Thoracic aorta (tissue), 2 donors: ENCODE data around the gene C12orf56. TPM values are rescaled to one million over a fixed set of nuclear protein-coding genes. Genes with fewer than 3 reads are reported as not detected.
A peak's percentile ranks its signal among the peaks of the same experiment; 100 is the strongest.

Experiments used
- ATAC-seq: fragments of 150-250 bp; one replicate; pipeline ENCODE4 v1.8.0; 2017; ENCODE audit warnings: low read depth; ENCODE audit not compliant: insufficient number of reproducible peaks, low FRiP score
- DNase-seq: peaks from one replicate; pipeline ENCODE4 v3.0.0-alpha.2; 2020; ENCODE audit warnings: low spot score
- H3K27ac ChIP-seq, 2 donors: fragments of 200-600 bp; sonication (generic); 1 replicate in 1 of 2; 2 replicates in 1 of 2; pipeline ENCODE4 v1.5.1; 2016; ENCODE audit warnings: mild to moderate bottlenecking in 2 of 2, moderate library complexity in 2 of 2
- H3K27me3 ChIP-seq: fragments of 200-600 bp; sonication (generic); replicated peaks from 2 replicates; pipeline ENCODE4 v1.6.0; 2016; ENCODE audit warnings: mild to moderate bottlenecking; ENCODE audit not compliant: insufficient read depth
- H3K36me3 ChIP-seq: fragments of 200-600 bp; sonication (generic); one replicate; pipeline ENCODE4 v1.5.1; 2016
- H3K4me1 ChIP-seq, 2 donors: fragments of 200-600 bp; sonication (generic); 1 replicate in 1 of 2; 2 replicates in 1 of 2; pipeline versions ENCODE4 v1.5.1 to v1.6.0; 2016; ENCODE audit warnings: low read depth in 2 of 2, mild to moderate bottlenecking in 1 of 2; ENCODE audit not compliant: control insufficient read depth in 1 of 2
- H3K4me3 ChIP-seq: fragments of 200-600 bp; sonication (generic); 2 replicates; pipeline ENCODE4 v1.5.1; 2016; ENCODE audit warnings: mild to moderate bottlenecking
- H3K9me3 ChIP-seq: fragments of 200-600 bp; sonication (generic); 2 replicates; pipeline ENCODE4 v1.5.1; 2016
- CTCF ChIP-seq: fragments of 200-600 bp; sonication (generic); IDR thresholded peaks from one replicate; pipeline ENCODE4 v1.5.1; 2019; ENCODE audit warnings: antibody characterized with exemption
- total RNA-seq, 2 donors: library from RNA; depleted of rRNA; stranded (reverse); fragments of >200 nt; gene quantifications; one replicate each; pipeline versions ENCODE4 v1.1.0 to v1.2.3, GENCODE V29; 2016

C12orf56 gene
- total RNA-seq, 2 donors from 2014 or later = not detected

- no peak for TF ChIP-seq CTCF
- ATAC-seq (no peak), DNase-seq (no peak)
- H3K4me1 ChIP-seq = no peaks in the 10 kb centered on the region
- H3K4me3 ChIP-seq = no peak overlapping the region
- H3K9me3 ChIP-seq = no peaks in the 10 kb centered on the region
- no peaks in the 10 kb centered on the region for H3K27me3 ChIP-seq
- H3K36me3 ChIP-seq = no peaks in the 10 kb centered on the region
- H3K27ac ChIP-seq = no peak overlapping the region
These were observed 161.3 kb downstream of the C12orf56 start for GRCh38 chr12:64229240-64229639.

- H3K9me3 ChIP-seq = no peaks in the 10 kb centered on the region
- peaks cover 4 to 6% of the 10 kb centered on the region in 2 donors for H3K4me1 ChIP-seq
- no peak overlapping the region for H3K27ac ChIP-seq
- no peak for TF ChIP-seq CTCF
- H3K4me3 ChIP-seq = no peak overlapping the region
- H3K27me3 ChIP-seq = no peaks in the 10 kb centered on the region
- DNase-seq = no peak
- H3K36me3 ChIP-seq = no peaks in the 10 kb centered on the region
- no peak for ATAC-seq
These were observed 164.9 kb downstream of the C12orf56 start for GRCh38 chr12:64225626-64226025.

GRCh38 chr12:64222009-64222765 lies 168.4 kb downstream of the C12orf56 start, which contains the start of gene KICS2:
Gene KICS2 (minus strand): TSS chr12:64222296. CDS start chr12:64222237, 59 bp downstream.
- TF ChIP-seq CTCF = no peak
- DNase-seq (peak; percentile 76), ATAC-seq (peak; percentile 97)
- H3K27ac ChIP-seq = peak within 1 kb of the TSS; percentile 85 to 90
- H3K36me3 ChIP-seq = no peaks in the 10 kb centered on the region
- peak within 1 kb of the TSS; percentile 87 for H3K4me3 ChIP-seq
- H3K4me1 ChIP-seq = peaks cover 4 to 6% of the 10 kb centered on the region in 2 donors
- H3K9me3 ChIP-seq = no peaks in the 10 kb centered on the region
- H3K27me3 ChIP-seq = no peaks in the 10 kb centered on the region

- Histone ChIP-seq H3K9me3 (no peaks in the 10 kb centered on the region), H3K36me3 (no peaks in the 10 kb centered on the region), H3K4me3 (peak overlapping the region; percentile 87), H3K4me1 (peaks cover 4 to 6% of the 10 kb centered on the region in 2 donors), H3K27me3 (no peaks in the 10 kb centered on the region), H3K27ac (peak overlapping the region; percentile 85 to 90)
- DNase-seq (peak; percentile 79), ATAC-seq (peak; percentile 77)
- no peak for TF ChIP-seq CTCF
These were observed 168.9 kb downstream of the C12orf56 start for GRCh38 chr12:64221651-64222008.

GRCh38 chr12:64220046-64220445 lies 170.5 kb downstream of the C12orf56 start:
- no peaks in the 10 kb centered on the region for H3K9me3 ChIP-seq
- no peak for TF ChIP-seq CTCF

More at GRCh38 chr12:64220046-64220445, 170.5 kb downstream of the C12orf56 start:
- H3K4me3 ChIP-seq = no peak overlapping the region
- peaks cover 4 to 6% of the 10 kb centered on the region in 2 donors for H3K4me1 ChIP-seq
- no peaks in the 10 kb centered on the region for H3K27me3 ChIP-seq
- no peaks in the 10 kb centered on the region for H3K36me3 ChIP-seq
- DNase-seq (no peak), ATAC-seq (no peak)
- H3K27ac ChIP-seq = no peak overlapping the region
